Stimulated activated naive CD8-positive, alpha-beta T cell treated with anti-CD3 and anti-CD28 coated beads, Interleukin-15, Interleukin-2, amounts not matched to agents 100 ng/mL and 50 ng/mL, for 24 hours (primary cell): ENCODE results near the gene CA9.
"Not testable (repeated sequence)": the region's sequence is repeated elsewhere in the genome, so short reads cannot be mapped to it uniquely, and the experiment has no call there.

Experiments
- H3K27ac Mint-ChIP-seq: one replicate; pipeline ENCODE4 v1.8.0; 2021; ENCODE audit warnings: mild to moderate bottlenecking, mixed read lengths
- H3K27me3 Mint-ChIP-seq: one replicate; pipeline ENCODE4 v1.8.0; 2021; ENCODE audit warnings: mixed read lengths
- H3K36me3 Mint-ChIP-seq: one replicate; pipeline ENCODE4 v1.8.0; 2021; ENCODE audit warnings: low read depth, mixed read lengths
- H3K4me1 Mint-ChIP-seq: one replicate; pipeline ENCODE4 v1.8.0; 2021; ENCODE audit warnings: low read depth, mixed read lengths
- H3K4me3 Mint-ChIP-seq: one replicate; pipeline ENCODE4 v1.8.0; 2021; ENCODE audit warnings: mild to moderate bottlenecking, mixed read lengths
- H3K9me3 Mint-ChIP-seq: one replicate; pipeline ENCODE4 v1.8.0; 2021; ENCODE audit warnings: mixed read lengths

Gene CA9

GRCh38 chr9:35673132-35674024, at the start of gene CA9:
Gene CA9 (plus strand): TSS chr9:35673928. CDS start chr9:35673960, 32 bp downstream.
- Mint-ChIP-seq H3K4me3 (peak within 1 kb of the TSS; percentile 60), H3K27ac (no peak within 1 kb of the TSS), H3K9me3 (no peaks in the 10 kb centered on the region), H3K36me3 (no peaks in the 10 kb centered on the region), H3K27me3 (peaks cover 10% of the 10 kb centered on the region), H3K4me1 (peaks cover 14% of the 10 kb centered on the region)

GRCh38 chr9:35627575-35627974, 46.2 kb upstream of the CA9 start:
- H3K27me3 Mint-ChIP-seq = no peaks in the 10 kb centered on the region
- H3K4me1 Mint-ChIP-seq = peaks cover 32% of the 10 kb centered on the region
- H3K27ac Mint-ChIP-seq = peak overlapping the region; percentile 58
- no peaks in the 10 kb centered on the region for H3K36me3 Mint-ChIP-seq
- H3K9me3 Mint-ChIP-seq = no peaks in the 10 kb centered on the region
- no peak overlapping the region for H3K4me3 Mint-ChIP-seq

GRCh38 chr9:35628389-35628991, 45.2 kb upstream of the CA9 start:
- H3K4me1 Mint-ChIP-seq = peaks cover 32% of the 10 kb centered on the region
- no peaks in the 10 kb centered on the region for H3K36me3 Mint-ChIP-seq
- H3K27ac Mint-ChIP-seq = no peak overlapping the region
- no peaks in the 10 kb centered on the region for H3K27me3 Mint-ChIP-seq
- no peaks in the 10 kb centered on the region for H3K9me3 Mint-ChIP-seq
- no peak overlapping the region for H3K4me3 Mint-ChIP-seq

GRCh38 chr9:35629597-35629996, 44.1 kb upstream of the CA9 start:
- H3K27ac Mint-ChIP-seq = no peak overlapping the region
- H3K4me1 Mint-ChIP-seq = peaks cover 35% of the 10 kb centered on the region
- H3K27me3 Mint-ChIP-seq = no peaks in the 10 kb centered on the region
- H3K4me3 Mint-ChIP-seq = no peak overlapping the region
- no peaks in the 10 kb centered on the region for H3K36me3 Mint-ChIP-seq
- H3K9me3 Mint-ChIP-seq = no peaks in the 10 kb centered on the region

GRCh38 chr9:35635730-35636129, 38.0 kb upstream of the CA9 start:
- peak overlapping the region; percentile 91 for H3K27ac Mint-ChIP-seq
- H3K36me3 Mint-ChIP-seq = peaks cover 8% of the 10 kb centered on the region
- no peaks in the 10 kb centered on the region for H3K27me3 Mint-ChIP-seq
- H3K9me3 Mint-ChIP-seq = peaks cover 5% of the 10 kb centered on the region
- H3K4me1 Mint-ChIP-seq = peaks cover 60% of the 10 kb centered on the region
- peak overlapping the region; percentile 58 for H3K4me3 Mint-ChIP-seq

GRCh38 chr9:35636135-35636876, 37.4 kb upstream of the CA9 start:
- Mint-ChIP-seq H3K27me3 (no peaks in the 10 kb centered on the region), H3K4me1 (peaks cover 65% of the 10 kb centered on the region), H3K27ac (peak overlapping the region; percentile 91), H3K9me3 (peaks cover 5% of the 10 kb centered on the region), H3K36me3 (peaks cover 14% of the 10 kb centered on the region), H3K4me3 (peak overlapping the region; percentile 58)

- Mint-ChIP-seq H3K4me1 (peaks cover 70% of the 10 kb centered on the region), H3K27ac (peak overlapping the region; percentile 91), H3K36me3 (peaks cover 18% of the 10 kb centered on the region)
- not testable (repeated sequence) for H3K4me3 Mint-ChIP-seq, H3K27me3 Mint-ChIP-seq, H3K9me3 Mint-ChIP-seq
Observed at GRCh38 chr9:35636877-35637246, 36.9 kb upstream of the CA9 start.

- H3K27ac Mint-ChIP-seq = peak overlapping the region; percentile 91
- H3K4me3 Mint-ChIP-seq, H3K27me3 Mint-ChIP-seq, H3K9me3 Mint-ChIP-seq: not testable (repeated sequence)
- peaks cover 18% of the 10 kb centered on the region for H3K36me3 Mint-ChIP-seq
- H3K4me1 Mint-ChIP-seq = peaks cover 70% of the 10 kb centered on the region
Observed at GRCh38 chr9:35637427-35637955, 36.2 kb upstream of the CA9 start.

GRCh38 chr9:35638751-35639150, 35.0 kb upstream of the CA9 start:
- peaks cover 70% of the 10 kb centered on the region for H3K4me1 Mint-ChIP-seq
- not testable (repeated sequence) for H3K27me3 Mint-ChIP-seq, H3K9me3 Mint-ChIP-seq
- peaks cover 18% of the 10 kb centered on the region for H3K36me3 Mint-ChIP-seq
- peak overlapping the region; percentile 71 for H3K4me3 Mint-ChIP-seq
- peak overlapping the region; percentile 95 for H3K27ac Mint-ChIP-seq

GRCh38 chr9:35639225-35639624, 34.5 kb upstream of the CA9 start:
- Mint-ChIP-seq H3K4me3 (peak overlapping the region; percentile 71), H3K36me3 (peaks cover 18% of the 10 kb centered on the region), H3K27ac (peak overlapping the region; percentile 95), H3K4me1 (peaks cover 72% of the 10 kb centered on the region)
- not testable (repeated sequence) for H3K9me3 Mint-ChIP-seq, H3K27me3 Mint-ChIP-seq

- H3K27ac Mint-ChIP-seq = peak overlapping the region; percentile 95
- H3K4me3 Mint-ChIP-seq = peak overlapping the region; percentile 71
- peaks cover 22% of the 10 kb centered on the region for H3K36me3 Mint-ChIP-seq
- peaks cover 73% of the 10 kb centered on the region for H3K4me1 Mint-ChIP-seq
- peaks cover 5% of the 10 kb centered on the region for H3K9me3 Mint-ChIP-seq
- H3K27me3 Mint-ChIP-seq = no peaks in the 10 kb centered on the region
Observed at GRCh38 chr9:35639631-35640030, 34.1 kb upstream of the CA9 start.

GRCh38 chr9:35640431-35640830, 33.3 kb upstream of the CA9 start:
- H3K27ac Mint-ChIP-seq = peak overlapping the region; percentile 95
- not testable (repeated sequence) for H3K4me3 Mint-ChIP-seq
- H3K4me1 Mint-ChIP-seq = peaks cover 73% of the 10 kb centered on the region

GRCh38 chr9:35641478-35641877, 32.2 kb upstream of the CA9 start:
- not testable (repeated sequence) for H3K27me3 Mint-ChIP-seq, H3K9me3 Mint-ChIP-seq, H3K27ac Mint-ChIP-seq, H3K4me3 Mint-ChIP-seq
- H3K4me1 Mint-ChIP-seq = peaks cover 73% of the 10 kb centered on the region
- H3K36me3 Mint-ChIP-seq = peaks cover 24% of the 10 kb centered on the region

More at GRCh38 chr9:35640431-35640830, 33.3 kb upstream of the CA9 start:
- not testable (repeated sequence) for H3K27me3 Mint-ChIP-seq, H3K9me3 Mint-ChIP-seq
- H3K36me3 Mint-ChIP-seq = peaks cover 24% of the 10 kb centered on the region

GRCh38 chr9:35643046-35643445, 30.7 kb upstream of the CA9 start:
- Mint-ChIP-seq H3K27ac (no peak overlapping the region), H3K4me1 (peaks cover 70% of the 10 kb centered on the region), H3K27me3 (no peaks in the 10 kb centered on the region), H3K4me3 (no peak overlapping the region), H3K36me3 (peaks cover 24% of the 10 kb centered on the region), H3K9me3 (peaks cover 5% of the 10 kb centered on the region)

- Mint-ChIP-seq H3K4me1 (peaks cover 68% of the 10 kb centered on the region), H3K27ac (peak overlapping the region; percentile 98), H3K4me3 (peak overlapping the region; percentile 88), H3K36me3 (peaks cover 16% of the 10 kb centered on the region)
- H3K9me3 Mint-ChIP-seq, H3K27me3 Mint-ChIP-seq: not testable (repeated sequence)
Observed at GRCh38 chr9:35645736-35646135, 28.0 kb upstream of the CA9 start.
